Articular chondrocyte of knee joint (primary cell): ENCODE data around the gene JAG2. TPM values are rescaled to one million over a fixed set of nuclear protein-coding genes. Genes with fewer than 3 reads are reported as not detected.

Source experiments
- small RNA-seq: library from RNA; depleted of rRNA; stranded (forward); fragments of <200 nt; gene quantifications from one replicate; pipeline ENCODE3, GENCODE V24; 2012
- total RNA-seq: library from RNA; depleted of rRNA; stranded (reverse); fragments of >200 nt; gene quantifications from 2 replicates; pipeline ENCODE4 v1.2.3, GENCODE V29; 2012

The JAG2 gene
- 0.86 and 1.8 TPM in 2 replicates for total RNA-seq

DNA sequence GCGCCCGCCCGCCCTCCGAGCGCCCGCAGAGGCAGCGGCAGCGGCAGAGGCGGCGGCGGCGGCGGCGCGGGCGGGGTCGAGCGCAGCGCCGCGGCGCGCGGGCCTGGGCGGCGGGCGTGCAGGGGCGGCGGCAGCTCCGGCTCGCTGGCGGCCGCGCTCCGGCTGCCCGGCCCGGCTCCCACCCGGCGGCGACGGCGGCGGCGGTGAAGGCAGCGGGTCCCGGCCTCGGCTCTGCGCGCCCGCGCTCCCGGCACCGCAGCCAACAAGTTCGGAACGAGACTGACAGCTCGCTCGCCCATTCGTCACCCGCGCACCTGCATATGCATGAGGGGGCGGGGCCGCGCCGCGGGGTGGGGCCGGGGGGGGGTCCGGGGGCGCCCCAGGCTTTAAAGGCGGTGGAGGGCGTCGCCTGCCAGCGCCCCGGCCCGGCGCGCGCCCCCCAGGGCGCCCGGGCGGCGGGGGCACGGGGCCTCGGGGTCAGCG is at the start of gene JAG2:
JAG2 (minus strand) TSS at position 281 of the 483 bp plus-strand sequence. CDS start 356 bp downstream, outside the sequence.

DNA sequence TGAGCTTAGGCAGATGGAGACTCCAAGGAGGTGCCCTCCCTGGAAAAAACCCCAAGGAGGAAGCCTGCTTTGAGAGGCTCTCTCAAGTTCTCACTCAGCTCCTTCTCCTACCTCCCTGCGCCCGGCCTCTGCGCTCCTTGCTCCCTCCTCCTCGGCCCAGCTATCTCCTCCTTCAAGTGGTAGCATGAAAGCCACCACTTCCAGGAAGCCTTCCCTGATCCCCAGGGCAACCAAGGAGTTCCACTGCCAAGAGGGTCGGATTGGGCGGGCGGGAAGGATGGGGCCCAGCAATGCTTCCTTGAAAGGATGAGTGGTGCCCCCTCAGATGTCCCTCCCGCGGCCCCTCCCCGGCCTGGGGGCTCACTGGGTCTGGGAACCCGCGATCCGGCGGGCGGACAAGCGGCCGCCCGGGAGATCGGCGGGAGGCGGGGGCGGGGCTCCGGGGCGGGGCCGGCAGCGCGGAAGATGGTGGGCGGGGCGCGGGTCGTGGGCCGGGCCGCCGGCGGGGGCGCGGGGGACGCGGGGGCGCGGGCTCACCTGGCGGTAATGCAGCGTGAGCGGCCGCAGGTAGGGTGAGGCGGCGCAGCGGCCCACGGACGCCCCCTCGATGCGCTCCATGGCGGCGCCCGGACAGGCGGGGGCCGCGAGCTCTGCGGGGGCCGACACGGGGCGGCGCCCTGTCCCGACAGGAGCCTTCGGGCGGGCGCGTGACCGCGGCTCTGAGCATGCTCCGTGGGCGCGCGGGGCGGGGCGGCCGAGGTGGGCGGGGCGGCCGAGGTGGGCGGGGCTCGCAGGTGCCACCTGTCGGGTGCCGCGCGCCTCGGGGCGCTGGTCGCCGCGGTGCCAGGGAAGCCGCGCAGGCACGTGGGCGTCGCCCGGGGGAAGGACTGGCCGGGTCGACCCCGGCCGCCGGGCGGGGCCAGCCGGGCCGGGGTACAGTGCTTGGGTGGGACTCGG is 12.3 kb upstream of the JAG2 start, which contains the start of gene NUDT14:
NUDT14 (minus strand) TSS at position 721 of the 957 bp plus-strand sequence; CDS start at position 618, 103 bp downstream.

Small RNAs within 50 kb of the gene (small RNA-seq; reads per million reads assigned to genes)
- gene AL512356.2 = not detected
- gene MIR6765 = not detected

Other genes starting within 250 kb of the JAG2 start
- 0.11 and 0.13 TPM in 2 replicates for gene PLD4, start 243.9 kb downstream of the JAG2 start, total RNA-seq
- gene AHNAK2, start 190.4 kb downstream of the JAG2 start, total RNA-seq = 138 and 152 TPM in 2 replicates
- 8.1 and 9.8 TPM in 2 replicates for gene CLBA1, start 183.0 kb downstream of the JAG2 start, total RNA-seq
- gene CDCA4, start 147.7 kb downstream of the JAG2 start, total RNA-seq = 14.6 and 15.2 TPM in 2 replicates
- 0.22 TPM in 1 of 2 replicates, not detected in the other for gene GPR132, start 103.3 kb downstream of the JAG2 start, total RNA-seq
- gene NUDT14, start 12.5 kb upstream of the JAG2 start, total RNA-seq = 7.6 and 14.1 TPM in 2 replicates
- 36.0 and 45.5 TPM in 2 replicates for gene BTBD6, start 79.8 kb upstream of the JAG2 start, total RNA-seq
- 28.1 and 29.8 TPM in 2 replicates for gene BRF1, start 132.2 kb upstream of the JAG2 start, total RNA-seq
- 44.2 and 55.3 TPM in 2 replicates for gene PACS2, start 146.0 kb upstream of the JAG2 start, total RNA-seq
- 0.39 and 0.43 TPM in 2 replicates for gene TEX22, start 229.8 kb upstream of the JAG2 start, total RNA-seq